Measurements from ENCODE around the gene DFFB.

DFFB gene

GRCh38 chr1:3924186-3924824 is 67.0 kb downstream of the DFFB start:
- DNase-seq (ENCODE audit: low read depth in 3 of 3, low spot score in 1 of 3) = no peak

- no peak for DNase-seq (ENCODE audit: low read depth in 3 of 3, low spot score in 1 of 3)
These were observed 67.5 kb downstream of the DFFB start for GRCh38 chr1:3924825-3925220.

GRCh38 chr1:3925256-3925655 is 68.0 kb downstream of the DFFB start:
- DNase-seq (ENCODE audit: low read depth in 3 of 3, low spot score in 1 of 3) = no peak

GRCh38 chr1:3925762-3926161 is 68.5 kb downstream of the DFFB start:
- DNase-seq (ENCODE audit: low read depth in 3 of 3, low spot score in 1 of 3) = no peak

- DNase-seq (ENCODE audit: low read depth in 3 of 3, low spot score in 1 of 3) = no peak
These were observed 69.7 kb downstream of the DFFB start for GRCh38 chr1:3926956-3927355.

- no peak for DNase-seq (ENCODE audit: low read depth in 3 of 3, low spot score in 1 of 3)
These were observed 71.3 kb downstream of the DFFB start for GRCh38 chr1:3928586-3928985.

GRCh38 chr1:3929126-3929525 is 71.8 kb downstream of the DFFB start:
- DNase-seq (ENCODE audit: low read depth in 3 of 3, low spot score in 1 of 3) = no peak

- DNase-seq (ENCODE audit: low read depth in 3 of 3, low spot score in 1 of 3) = no peak
These were observed 73.2 kb downstream of the DFFB start for GRCh38 chr1:3930301-3931006.

GRCh38 chr1:3931007-3931912 is 74.0 kb downstream of the DFFB start:
- no peak for DNase-seq (ENCODE audit: low read depth in 3 of 3, low spot score in 1 of 3)

GRCh38 chr1:3932156-3932919 is 75.1 kb downstream of the DFFB start:
- DNase-seq (ENCODE audit: low read depth in 3 of 3, low spot score in 1 of 3) = no peak

All from stimulated activated CD4-positive, alpha-beta T cell treated with anti-CD3 and anti-CD28 coated beads, TNF-alpha, amount 100 ng/mL, for 1 hour (primary cell).